Activated naive CD8-positive, alpha-beta T cell treated with anti-CD3 and anti-CD28 coated beads, Interleukin-2, amount 50 U/mL, for 24 hours (primary cell): Measurements from ENCODE around the gene SYNDIG1.

Experiments used
- ATAC-seq: fragments of 150-1000 bp; cut with Tn5 transposase; one replicate; pipeline ENCODE4 v1.10.0; 2021
- DNase-seq: peaks from one replicate; pipeline ENCODE4 v3.0.0; 2021
- H3K27ac Mint-ChIP-seq: one replicate; pipeline ENCODE4 v1.8.0; 2021; ENCODE audit warnings: mild to moderate bottlenecking, mixed read lengths
- H3K27me3 Mint-ChIP-seq: one replicate; pipeline ENCODE4 v1.8.0; 2021; ENCODE audit warnings: mixed read lengths
- H3K36me3 Mint-ChIP-seq: one replicate; pipeline ENCODE4 v1.8.0; 2021; ENCODE audit warnings: low read depth, mixed read lengths
- H3K4me1 Mint-ChIP-seq: one replicate; pipeline ENCODE4 v1.8.0; 2021; ENCODE audit warnings: mixed read lengths
- H3K4me3 Mint-ChIP-seq: one replicate; pipeline ENCODE4 v1.8.0; 2021; ENCODE audit warnings: mild to moderate bottlenecking, moderate library complexity, mixed read lengths
- H3K9me3 Mint-ChIP-seq: one replicate; pipeline ENCODE4 v1.8.0; 2021; ENCODE audit warnings: mixed read lengths

SYNDIG1 gene

DNA sequence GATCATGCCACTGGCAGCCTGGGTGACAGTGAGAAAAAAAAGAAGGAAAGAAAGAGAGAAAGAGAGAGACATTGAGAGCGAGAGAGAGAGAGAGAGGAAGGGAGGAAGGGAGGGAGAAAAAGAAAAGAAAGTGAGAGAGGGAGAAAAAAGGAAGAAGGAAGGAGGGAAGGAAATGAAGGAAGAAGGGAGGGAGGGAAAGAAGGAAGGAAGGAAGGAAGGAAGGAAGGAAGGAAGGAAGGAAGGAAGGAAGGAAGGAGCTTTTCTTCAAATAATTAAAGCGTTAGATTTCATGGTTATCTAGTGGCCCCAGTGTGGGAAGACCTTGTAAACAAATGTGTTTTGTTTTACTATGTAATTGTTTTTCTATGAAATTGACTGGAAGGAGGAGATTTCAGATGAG is 170.8 kb downstream of the SYNDIG1 start:
- DNase-seq, result no peak
- Mint-ChIP-seq H3K27ac (no peak overlapping the region), H3K4me1 (no peaks in the 10 kb centered on the region), H3K27me3 (peaks cover 3% of the 10 kb centered on the region), H3K4me3 (no peak overlapping the region), H3K36me3 (no peaks in the 10 kb centered on the region), H3K9me3 (no peaks in the 10 kb centered on the region)
- no peak for ATAC-seq

DNA sequence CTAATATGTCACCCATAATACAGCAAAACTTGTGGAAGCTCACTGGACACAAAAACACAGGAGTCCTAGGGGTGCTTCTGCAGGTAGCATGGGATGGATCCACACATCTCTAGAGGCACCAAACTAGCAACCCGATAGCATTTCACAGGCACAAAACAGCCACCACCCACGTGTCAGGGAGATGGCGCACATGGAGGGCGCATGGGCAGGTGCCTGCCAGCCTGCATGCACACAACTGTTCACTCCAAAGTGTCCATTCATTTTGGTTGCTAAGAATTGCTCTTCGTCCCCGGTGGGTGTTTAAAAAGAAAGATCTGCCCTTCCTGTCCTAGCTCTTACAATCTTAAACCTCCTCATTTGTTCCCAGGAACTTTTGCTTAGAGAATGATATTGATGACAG is 171.3 kb downstream of the SYNDIG1 start:
- H3K4me1 Mint-ChIP-seq, result no peaks in the 10 kb centered on the region
- no peaks in the 10 kb centered on the region for H3K9me3 Mint-ChIP-seq
- ATAC-seq, result no peak

DNA sequence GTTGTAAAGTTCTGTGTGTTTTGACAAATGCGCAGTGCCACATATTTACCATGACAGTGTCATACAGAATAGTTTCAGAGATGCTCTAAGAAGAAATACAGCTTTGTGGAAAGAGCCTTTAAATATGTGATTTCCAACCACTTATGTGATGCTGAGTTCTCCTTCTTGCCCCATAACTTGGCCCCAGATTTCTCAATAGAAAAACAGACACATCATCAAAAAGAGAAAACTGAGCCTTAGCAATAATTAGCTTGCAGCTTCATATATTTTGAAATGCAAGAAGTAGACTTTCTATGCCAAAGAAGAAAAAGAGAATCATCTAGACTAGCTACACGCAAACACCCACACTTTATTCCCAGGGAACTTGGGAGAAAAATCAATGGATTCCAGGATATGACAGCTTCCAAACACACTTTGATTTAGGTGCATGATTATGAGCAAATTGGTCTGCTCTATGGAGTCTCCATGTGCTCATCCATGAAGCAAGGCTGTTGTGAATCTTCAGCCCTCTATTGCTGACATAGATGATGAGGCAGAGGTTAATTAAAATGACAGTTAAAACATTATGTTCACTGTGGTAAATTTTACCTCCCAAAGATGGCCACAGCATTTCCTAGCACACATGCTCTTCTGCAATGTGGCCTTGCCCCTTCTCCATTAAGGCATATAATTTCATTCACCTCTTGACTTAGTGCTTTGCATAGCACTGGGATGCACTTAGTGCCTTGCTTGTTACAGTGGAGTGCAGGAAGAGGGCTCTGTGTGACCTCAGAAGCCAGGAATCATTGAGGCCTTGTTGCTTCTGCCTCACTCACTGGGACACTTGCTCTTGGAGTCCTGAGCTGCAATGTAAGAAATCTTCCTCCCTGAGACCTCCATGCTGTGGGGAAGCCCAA is 174.6 kb downstream of the SYNDIG1 start:
- ATAC-seq, result no peak
- Mint-ChIP-seq H3K27me3 (peaks cover 6% of the 10 kb centered on the region), H3K4me1 (peaks cover 6% of the 10 kb centered on the region), H3K4me3 (no peak overlapping the region), H3K36me3 (no peaks in the 10 kb centered on the region), H3K27ac (no peak overlapping the region), H3K9me3 (no peaks in the 10 kb centered on the region)
- no peak for DNase-seq

More for the DNA sequence above, 171.3 kb downstream of the SYNDIG1 start:
- Mint-ChIP-seq H3K4me3 (no peak overlapping the region), H3K27me3 (peaks cover 3% of the 10 kb centered on the region), H3K27ac (no peak overlapping the region), H3K36me3 (no peaks in the 10 kb centered on the region)
- no peak for DNase-seq

DNA sequence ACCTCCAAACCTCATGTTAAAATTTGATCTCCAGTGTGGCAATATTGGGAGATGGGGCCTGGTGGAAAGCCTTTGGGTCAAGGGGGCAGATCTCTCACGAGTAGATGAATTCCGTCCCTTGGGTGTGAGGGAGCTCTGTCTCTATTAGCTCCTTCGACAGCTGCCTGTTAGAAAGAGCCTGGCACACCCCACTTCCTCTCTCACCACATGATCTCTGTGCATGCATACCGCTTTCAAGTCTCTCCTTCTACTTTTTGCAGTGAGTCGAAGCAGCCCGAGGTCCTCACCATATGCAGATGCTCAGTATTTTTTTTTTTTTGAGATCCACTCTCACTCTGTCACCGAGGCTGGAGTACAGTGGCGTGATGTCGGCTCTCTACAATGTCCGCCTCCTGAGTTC is 176.9 kb downstream of the SYNDIG1 start:
- Mint-ChIP-seq H3K4me3 (no peak overlapping the region), H3K9me3 (no peaks in the 10 kb centered on the region), H3K27ac (no peak overlapping the region), H3K36me3 (no peaks in the 10 kb centered on the region), H3K4me1 (peaks cover 6% of the 10 kb centered on the region), H3K27me3 (peaks cover 3% of the 10 kb centered on the region)
- DNase-seq (no peak), ATAC-seq (no peak)

DNA sequence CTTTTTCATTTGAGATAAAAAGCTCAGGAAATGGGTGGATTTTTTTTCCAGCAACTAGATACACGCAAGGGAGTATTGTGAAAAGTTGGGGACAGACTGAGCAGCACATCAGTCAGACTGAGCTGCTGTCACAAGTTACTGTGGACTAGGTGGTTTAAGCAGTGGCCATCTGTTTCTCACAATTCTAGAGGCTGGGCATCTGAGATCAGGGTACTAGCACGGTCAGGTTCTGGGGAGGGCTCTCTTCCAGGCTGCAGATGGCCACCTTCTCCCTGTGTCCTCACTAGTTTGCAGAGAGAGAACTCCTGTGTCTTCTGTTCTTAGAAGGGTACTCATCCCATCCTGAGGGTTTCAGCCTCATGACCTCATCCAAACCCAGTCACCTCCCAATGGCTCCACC is 178.3 kb downstream of the SYNDIG1 start:
- H3K27me3 Mint-ChIP-seq, result peaks cover 3% of the 10 kb centered on the region
- H3K27ac Mint-ChIP-seq, result no peak overlapping the region
- no peak overlapping the region for H3K4me3 Mint-ChIP-seq
- H3K9me3 Mint-ChIP-seq, result no peaks in the 10 kb centered on the region
- ATAC-seq (no peak), DNase-seq (no peak)
- H3K4me1 Mint-ChIP-seq, result peaks cover 6% of the 10 kb centered on the region
- no peaks in the 10 kb centered on the region for H3K36me3 Mint-ChIP-seq

DNA sequence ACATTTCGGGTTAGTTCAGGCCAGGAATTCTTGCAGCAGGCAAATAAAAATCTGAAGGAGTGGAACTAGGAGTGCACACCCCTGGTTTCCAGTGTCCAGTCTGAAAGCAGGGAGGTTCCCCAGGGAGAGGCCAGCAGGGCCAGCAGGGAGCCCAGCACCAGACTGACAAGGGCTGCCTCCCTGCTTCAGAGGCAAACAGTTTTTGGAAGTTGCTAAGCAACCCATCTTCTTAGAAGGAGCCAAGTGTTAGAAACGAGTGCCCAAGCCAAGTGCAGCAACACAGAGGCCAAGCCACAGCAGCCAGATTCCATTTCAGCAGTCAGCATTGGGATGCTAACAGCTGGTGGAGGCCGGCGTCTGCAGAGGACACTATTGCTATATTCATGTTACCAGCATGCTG is 179.1 kb downstream of the SYNDIG1 start:
- H3K9me3 Mint-ChIP-seq, result no peaks in the 10 kb centered on the region
- DNase-seq (no peak), ATAC-seq (no peak)
- H3K36me3 Mint-ChIP-seq, result no peaks in the 10 kb centered on the region
- H3K4me1 Mint-ChIP-seq, result peaks cover 6% of the 10 kb centered on the region
- no peak overlapping the region for H3K27ac Mint-ChIP-seq
- peaks cover 3% of the 10 kb centered on the region for H3K27me3 Mint-ChIP-seq
- H3K4me3 Mint-ChIP-seq, result no peak overlapping the region

DNA sequence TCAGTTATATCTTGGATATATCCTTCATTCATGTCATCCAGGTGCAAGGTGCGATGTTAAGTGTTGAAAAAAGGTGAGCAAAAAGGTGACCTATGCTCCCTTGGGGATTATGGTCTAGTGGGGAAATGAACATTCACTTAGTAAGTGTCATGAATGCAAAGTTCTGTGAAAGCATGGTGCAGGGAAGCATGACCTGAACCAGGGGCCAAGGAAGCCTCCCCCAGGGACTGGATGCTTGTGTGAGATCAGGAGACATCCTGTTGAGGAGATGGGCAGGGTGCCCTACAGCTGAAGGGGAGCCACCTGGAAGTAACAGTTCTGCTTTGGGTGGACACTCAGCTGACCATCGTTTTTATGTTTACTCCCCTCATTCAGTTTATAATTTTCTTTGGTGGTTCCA is 179.5 kb downstream of the SYNDIG1 start:
- H3K9me3 Mint-ChIP-seq, result no peaks in the 10 kb centered on the region
- H3K4me3 Mint-ChIP-seq, result no peak overlapping the region
- ATAC-seq (no peak), DNase-seq (no peak)
- no peak overlapping the region for H3K27ac Mint-ChIP-seq
- H3K36me3 Mint-ChIP-seq, result no peaks in the 10 kb centered on the region
- H3K27me3 Mint-ChIP-seq, result peaks cover 3% of the 10 kb centered on the region
- H3K4me1 Mint-ChIP-seq, result peaks cover 6% of the 10 kb centered on the region

DNA sequence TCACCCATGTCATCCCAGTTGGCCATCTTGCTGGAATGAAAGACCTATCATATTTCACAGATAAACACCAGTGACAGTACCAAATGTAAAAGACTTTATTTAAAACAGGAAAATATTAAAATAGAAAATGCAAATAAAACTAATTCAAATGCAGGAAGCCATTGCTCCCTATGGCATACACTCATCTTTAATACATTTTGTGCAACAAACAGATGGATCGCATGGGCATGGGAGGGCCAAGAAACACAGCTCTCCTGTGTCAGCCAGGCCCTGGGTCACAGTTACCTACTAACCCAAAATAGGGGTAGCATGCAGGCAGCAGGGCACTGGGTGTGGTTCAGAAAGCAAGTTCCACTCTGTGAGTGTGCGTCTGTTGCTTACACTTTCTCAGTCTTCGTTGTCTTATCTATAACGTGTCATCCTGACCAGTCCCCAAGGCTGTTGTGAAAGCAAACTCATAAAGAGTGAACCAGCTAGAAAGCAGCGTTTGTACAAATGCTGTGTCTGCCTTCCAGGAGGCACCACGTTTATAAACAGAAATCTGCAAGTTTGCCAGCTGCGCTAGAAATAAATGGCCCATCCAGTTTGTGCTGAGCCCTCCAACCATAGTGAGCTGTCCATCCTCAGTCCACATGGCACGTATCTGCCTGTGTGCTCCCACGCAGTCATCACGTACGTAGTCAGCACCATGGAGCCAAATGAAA is 180.5 kb downstream of the SYNDIG1 start:
- DNase-seq, result no peak
- peaks cover 6% of the 10 kb centered on the region for H3K4me1 Mint-ChIP-seq
- peaks cover 3% of the 10 kb centered on the region for H3K27me3 Mint-ChIP-seq
- no peaks in the 10 kb centered on the region for H3K9me3 Mint-ChIP-seq
- no peak overlapping the region for H3K27ac Mint-ChIP-seq
- no peaks in the 10 kb centered on the region for H3K36me3 Mint-ChIP-seq
- H3K4me3 Mint-ChIP-seq, result no peak overlapping the region
- ATAC-seq, result no peak

DNA sequence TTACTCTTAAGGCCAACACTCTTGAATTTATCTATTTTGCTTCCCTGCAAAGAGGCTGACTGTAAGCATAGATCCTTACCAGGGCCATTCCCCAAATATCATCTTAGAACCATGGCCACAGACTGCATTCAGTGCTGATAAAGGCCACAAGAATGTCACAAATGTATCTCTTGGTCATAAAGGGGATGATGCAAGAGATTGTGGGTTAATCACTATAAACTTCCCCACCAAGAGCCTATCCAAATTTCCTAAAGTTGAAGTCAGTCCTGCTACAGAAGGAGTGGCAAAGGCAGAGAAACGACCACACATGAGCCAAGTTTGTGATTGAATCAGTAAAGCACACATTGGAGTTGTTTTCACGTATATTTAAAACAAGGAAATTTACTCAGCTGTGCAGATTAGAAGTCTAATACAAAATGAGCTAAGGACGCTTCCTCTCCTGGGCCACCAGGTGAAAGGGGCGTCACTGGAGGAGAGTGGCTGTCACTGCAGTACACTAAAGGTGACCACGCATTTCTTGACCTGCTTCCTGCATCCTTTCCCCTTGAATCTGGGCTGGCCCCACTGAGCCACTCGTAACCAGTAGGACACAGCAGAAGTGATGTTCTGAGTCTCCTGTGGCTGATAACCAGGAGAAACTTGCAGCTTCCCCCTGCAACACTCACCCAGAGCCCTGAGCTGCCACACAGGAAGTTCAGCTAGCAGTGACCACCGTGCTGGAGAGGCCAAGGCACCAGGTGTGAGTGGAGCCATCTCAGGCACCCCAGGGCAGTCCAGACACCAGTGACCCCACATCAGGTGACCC is 181.9 kb downstream of the SYNDIG1 start:
- Mint-ChIP-seq H3K27me3 (peaks cover 1% of the 10 kb centered on the region), H3K27ac (no peak overlapping the region), H3K4me3 (no peak overlapping the region), H3K36me3 (no peaks in the 10 kb centered on the region), H3K4me1 (peaks cover 3% of the 10 kb centered on the region), H3K9me3 (no peaks in the 10 kb centered on the region)
- DNase-seq, result no peak
- ATAC-seq, result no peak

DNA sequence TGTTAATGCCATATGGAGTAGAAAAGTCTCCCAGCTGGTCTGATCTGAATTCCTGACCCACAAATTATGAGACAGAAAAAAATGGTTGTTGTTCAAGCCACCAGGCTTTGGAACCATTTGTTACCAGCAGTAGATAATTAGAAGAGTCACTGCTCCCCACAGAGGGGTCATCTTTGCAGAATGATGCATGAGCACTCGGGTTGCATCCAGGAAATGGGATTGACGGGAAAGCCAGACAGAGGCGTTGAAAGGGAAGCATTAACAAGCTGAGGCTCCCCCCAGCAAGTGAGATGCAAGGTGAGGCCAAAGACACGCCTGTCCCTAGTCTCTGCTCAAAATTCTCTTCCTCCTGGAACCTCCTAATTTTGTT is 182.5 kb downstream of the SYNDIG1 start:
- DNase-seq (no peak), ATAC-seq (no peak)
- H3K9me3 Mint-ChIP-seq, result no peaks in the 10 kb centered on the region
- H3K27me3 Mint-ChIP-seq, result no peaks in the 10 kb centered on the region
- peaks cover 3% of the 10 kb centered on the region for H3K4me1 Mint-ChIP-seq
- H3K27ac Mint-ChIP-seq, result no peak overlapping the region
- H3K4me3 Mint-ChIP-seq, result no peak overlapping the region
- H3K36me3 Mint-ChIP-seq, result no peaks in the 10 kb centered on the region

DNA sequence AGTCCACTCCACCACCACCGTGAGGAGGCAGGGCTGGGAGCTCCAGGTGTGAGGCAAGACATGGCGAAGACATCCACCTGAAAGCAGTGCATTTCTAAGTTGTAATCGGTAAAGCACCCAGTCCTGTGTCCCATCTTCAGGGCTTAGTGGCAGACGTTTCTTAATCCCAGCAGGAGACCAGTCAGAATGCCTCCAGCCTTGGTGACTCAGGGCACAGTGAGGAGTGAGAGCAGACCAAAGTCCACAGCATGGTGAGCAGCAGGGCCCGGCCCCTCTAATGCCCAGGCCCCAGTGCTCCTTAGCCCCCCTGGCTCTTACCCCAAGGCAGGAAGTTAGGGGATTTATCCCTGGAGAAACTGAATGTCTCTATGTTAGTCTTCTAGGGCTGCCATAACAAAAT is 183.9 kb downstream of the SYNDIG1 start:
- Mint-ChIP-seq H3K27ac (no peak overlapping the region), H3K9me3 (no peaks in the 10 kb centered on the region), H3K4me3 (no peak overlapping the region), H3K27me3 (no peaks in the 10 kb centered on the region), H3K4me1 (peaks cover 3% of the 10 kb centered on the region), H3K36me3 (no peaks in the 10 kb centered on the region)
- DNase-seq (no peak), ATAC-seq (no peak)

DNA sequence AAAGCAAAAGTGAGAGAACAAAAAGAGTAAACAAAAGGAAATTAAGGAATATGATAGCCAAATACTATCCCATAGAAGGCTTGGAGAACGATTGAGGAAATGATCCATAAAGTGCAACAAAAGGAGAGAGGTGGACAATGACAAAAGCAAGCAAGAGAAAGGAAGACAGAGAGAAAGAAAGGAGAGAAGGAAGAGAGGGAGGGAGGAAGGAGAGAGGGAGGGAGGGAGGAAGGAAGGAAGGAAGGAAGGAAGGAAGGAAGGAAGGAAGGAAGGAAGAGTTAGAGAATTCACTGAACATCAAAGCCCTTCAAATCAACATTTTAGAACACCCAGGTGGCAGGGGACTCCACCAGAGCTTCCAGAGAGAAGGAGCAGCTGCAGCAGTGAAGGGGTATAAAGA is 185.0 kb downstream of the SYNDIG1 start:
- H3K4me1 Mint-ChIP-seq, result no peaks in the 10 kb centered on the region
- no peaks in the 10 kb centered on the region for H3K36me3 Mint-ChIP-seq
- H3K27me3 Mint-ChIP-seq, result peaks cover 2% of the 10 kb centered on the region
- ATAC-seq (no peak), DNase-seq (no peak)
- no peak overlapping the region for H3K4me3 Mint-ChIP-seq
- no peaks in the 10 kb centered on the region for H3K9me3 Mint-ChIP-seq
- no peak overlapping the region for H3K27ac Mint-ChIP-seq

DNA sequence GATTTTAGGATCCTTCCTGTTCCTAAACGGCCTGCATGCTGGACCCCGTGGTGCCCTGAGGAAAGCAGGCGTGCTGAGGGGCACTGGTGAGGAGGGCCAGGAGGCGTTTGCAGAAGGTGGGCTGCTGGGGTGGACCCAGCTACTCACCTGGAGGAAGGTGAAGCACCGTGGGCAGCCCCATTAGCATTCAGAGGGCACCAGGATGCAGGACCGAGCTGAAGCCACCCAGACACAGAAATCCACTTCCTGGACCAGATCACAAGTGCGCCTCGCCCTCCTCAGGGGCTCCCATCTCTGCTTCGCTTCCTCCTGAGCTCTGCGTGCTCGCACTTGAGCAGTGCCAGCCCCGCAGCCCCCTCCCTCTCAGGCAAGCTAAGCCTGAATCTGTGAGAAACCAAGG is 187.0 kb downstream of the SYNDIG1 start:
- H3K27me3 Mint-ChIP-seq, result peaks cover 2% of the 10 kb centered on the region
- no peak overlapping the region for H3K27ac Mint-ChIP-seq
- H3K36me3 Mint-ChIP-seq, result no peaks in the 10 kb centered on the region
- DNase-seq (no peak), ATAC-seq (no peak)
- H3K4me1 Mint-ChIP-seq, result no peaks in the 10 kb centered on the region
- H3K9me3 Mint-ChIP-seq, result no peaks in the 10 kb centered on the region
- no peak overlapping the region for H3K4me3 Mint-ChIP-seq

DNA sequence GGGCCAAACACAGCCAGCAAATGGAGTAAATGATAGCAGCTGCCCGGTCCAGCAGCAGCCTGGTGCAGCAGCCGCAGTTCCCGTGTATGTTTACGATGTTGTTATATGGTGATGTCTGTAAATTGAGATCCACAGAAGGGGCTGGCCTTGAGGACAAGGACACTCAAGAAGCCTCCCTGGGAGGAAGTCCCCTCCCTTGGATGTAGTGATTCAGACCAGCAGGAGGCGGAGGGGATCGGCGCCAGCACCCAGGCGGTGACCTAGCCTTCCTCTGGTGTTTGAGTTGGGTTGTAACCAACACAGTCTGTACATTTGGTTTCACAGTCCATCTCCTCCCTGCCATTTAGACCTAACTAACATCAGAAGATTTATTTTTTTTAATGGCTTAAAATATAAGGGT is 187.8 kb downstream of the SYNDIG1 start:
- ATAC-seq, result no peak

More for the DNA sequence above, 187.8 kb downstream of the SYNDIG1 start:
- DNase-seq, result no peak
- no peak overlapping the region for H3K4me3 Mint-ChIP-seq
- H3K36me3 Mint-ChIP-seq, result no peaks in the 10 kb centered on the region
- no peak overlapping the region for H3K27ac Mint-ChIP-seq
- peaks cover 2% of the 10 kb centered on the region for H3K27me3 Mint-ChIP-seq
- no peaks in the 10 kb centered on the region for H3K4me1 Mint-ChIP-seq
- no peaks in the 10 kb centered on the region for H3K9me3 Mint-ChIP-seq
